Transverse colon (tissue), 4 donors: ENCODE measurements around the gene DUSP9.

Experiments
- CTCF ChIP-seq, 5 experiments: fragments of 200-600 bp in 3 of 5; fragments of 450-650 bp in 2 of 5; sonication (generic) in 3 of 5; IDR thresholded peaks; 1 replicate in 2 of 5; 2 replicates in 3 of 5; pipeline ENCODE4 v1.5.1; 2016 to 2017; ENCODE audit warnings: antibody characterized with exemption in 5 of 5, inconsistent platforms in 3 of 5, mild to moderate bottlenecking in 2 of 5, moderate library complexity in 1 of 5
- EP300 ChIP-seq: sonication (generic); formaldehyde crosslinking; IDR thresholded peaks from one replicate; pipeline ENCODE4 v1.6.1; 2017; ENCODE audit warnings: antibody characterized with exemption, low read depth
- POLR2A ChIP-seq: fragments of 450-650 bp; IDR thresholded peaks from one replicate; pipeline ENCODE4 v1.6.1; 2016; ENCODE audit warnings: antibody characterized with exemption, mild to moderate bottlenecking, moderate library complexity
- POLR2AphosphoS5 ChIP-seq, 3 donors: sonication (generic); formaldehyde crosslinking; IDR thresholded peaks; one replicate each; pipeline ENCODE4 v1.6.1; 2016; ENCODE audit warnings: antibody characterized with exemption in 3 of 3

- no peak for TF ChIP-seq CTCF (IDR thresholded peaks at IDR 0.05)
- TF ChIP-seq POLR2AphosphoS5 (IDR thresholded peaks at IDR 0.05): no peak
- no peak for TF ChIP-seq POLR2A
- TF ChIP-seq EP300: no peak
These were observed 45.4 kb upstream of the DUSP9 start for GRCh38 chrX:153601511-153602110.
